GM12864 (cell line): ENCODE measurements around the gene KIF22.
A peak's percentile ranks its signal among the peaks of the same experiment; 100 is the strongest.

Experiments used
- DNase-seq: peaks from one replicate; pipeline ENCODE4 v3.0.0-alpha.2; 2011; ENCODE audit warnings: low read depth
- H3K4me3 ChIP-seq: 2 replicates; pipeline ENCODE4 v1.5.1; 2011; ENCODE audit warnings: mild to moderate bottlenecking, low read depth, low read length, control low read depth
- TF ChIP-seq, protein P1 (sequence below): IDR thresholded peaks from 2 replicates; pipeline ENCODE4 v1.5.1; 2011; ENCODE audit warnings: low read depth, mild to moderate bottlenecking, moderate library complexity, low read length, control low read depth, inconsistent platforms; ENCODE audit errors: missing control alignments

The KIF22 gene

DNA sequence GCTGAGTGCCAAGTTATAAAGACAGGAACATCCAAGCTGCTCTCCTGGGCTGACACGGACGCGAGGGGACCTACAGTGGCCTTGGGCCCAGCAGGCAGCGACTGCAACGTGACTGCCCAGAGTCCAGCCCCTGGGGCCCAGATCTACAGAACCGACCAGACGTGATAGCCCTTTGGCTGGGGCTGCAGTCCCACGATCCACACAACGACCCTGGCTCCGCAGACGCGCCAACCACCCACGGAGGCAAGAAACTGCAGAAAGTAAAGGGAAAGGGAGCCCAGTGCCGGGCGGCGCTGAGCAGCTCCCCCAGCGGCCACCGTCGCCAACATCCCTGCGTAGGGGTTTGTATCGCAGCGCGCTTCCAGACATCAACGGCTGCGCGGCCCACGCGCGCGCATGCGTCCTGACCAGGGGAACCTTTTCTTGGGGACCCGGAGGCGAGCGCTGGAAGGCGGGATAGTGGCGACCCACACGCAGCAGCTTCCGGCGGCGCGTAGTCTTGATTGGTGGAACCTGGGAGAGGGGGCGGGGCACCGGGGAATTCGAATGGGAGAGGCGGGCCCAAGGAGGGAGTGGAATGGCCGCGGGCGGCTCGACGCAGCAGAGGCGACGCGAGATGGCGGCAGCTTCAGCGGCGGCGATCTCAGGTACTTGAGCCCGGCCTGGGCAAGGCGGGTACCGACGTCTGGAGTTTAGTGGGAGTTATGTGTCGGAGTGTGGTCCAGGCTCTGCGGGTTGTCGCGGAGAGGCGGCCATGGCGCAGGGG is at the start of gene KIF22:
TSS of gene KIF22 (plus strand) at position 569 of the 766 bp plus-strand sequence. CDS start at position 578, 9 bp downstream.
- DNase-seq = peak; percentile 96
- H3K4me3 ChIP-seq = peak within 1 kb of the TSS; percentile 94
- TF ChIP-seq, protein P1, sequence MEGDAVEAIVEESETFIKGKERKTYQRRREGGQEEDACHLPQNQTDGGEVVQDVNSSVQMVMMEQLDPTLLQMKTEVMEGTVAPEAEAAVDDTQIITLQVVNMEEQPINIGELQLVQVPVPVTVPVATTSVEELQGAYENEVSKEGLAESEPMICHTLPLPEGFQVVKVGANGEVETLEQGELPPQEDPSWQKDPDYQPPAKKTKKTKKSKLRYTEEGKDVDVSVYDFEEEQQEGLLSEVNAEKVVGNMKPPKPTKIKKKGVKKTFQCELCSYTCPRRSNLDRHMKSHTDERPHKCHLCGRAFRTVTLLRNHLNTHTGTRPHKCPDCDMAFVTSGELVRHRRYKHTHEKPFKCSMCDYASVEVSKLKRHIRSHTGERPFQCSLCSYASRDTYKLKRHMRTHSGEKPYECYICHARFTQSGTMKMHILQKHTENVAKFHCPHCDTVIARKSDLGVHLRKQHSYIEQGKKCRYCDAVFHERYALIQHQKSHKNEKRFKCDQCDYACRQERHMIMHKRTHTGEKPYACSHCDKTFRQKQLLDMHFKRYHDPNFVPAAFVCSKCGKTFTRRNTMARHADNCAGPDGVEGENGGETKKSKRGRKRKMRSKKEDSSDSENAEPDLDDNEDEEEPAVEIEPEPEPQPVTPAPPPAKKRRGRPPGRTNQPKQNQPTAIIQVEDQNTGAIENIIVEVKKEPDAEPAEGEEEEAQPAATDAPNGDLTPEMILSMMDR = peak; percentile 77

DNA sequence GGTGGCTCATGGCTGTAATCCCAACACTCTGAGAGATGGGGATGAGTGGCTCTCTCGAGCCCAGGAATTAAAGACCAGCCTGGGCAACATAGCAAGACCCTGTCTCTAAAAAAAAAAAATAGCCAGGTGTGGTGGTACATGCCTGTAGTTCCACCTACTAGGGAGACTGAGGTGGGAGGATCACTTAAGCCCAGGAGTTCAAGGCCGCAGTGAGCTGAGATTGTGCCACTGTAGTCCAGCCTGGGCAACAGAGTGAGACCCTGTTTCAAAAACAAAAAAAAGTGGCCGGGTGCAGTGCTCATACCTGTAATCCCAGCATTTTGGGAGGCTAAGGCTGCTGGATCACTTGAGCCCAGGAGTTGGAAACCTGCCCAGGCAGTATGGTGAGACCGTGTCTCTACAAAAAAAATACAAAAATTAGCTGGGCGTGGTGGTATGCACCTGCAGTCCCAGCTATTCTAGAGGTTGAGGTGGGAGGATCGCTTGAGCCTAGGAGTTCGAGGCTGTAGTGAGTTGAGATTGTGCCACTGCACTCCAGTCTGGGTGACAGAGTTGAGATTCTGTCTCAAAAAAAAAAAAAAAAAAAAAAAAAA is 47.8 kb upstream of the KIF22 start:
- no peak for DNase-seq
- H3K4me3 ChIP-seq = no peak overlapping the region
- TF ChIP-seq, protein P1 = no peak

DNA sequence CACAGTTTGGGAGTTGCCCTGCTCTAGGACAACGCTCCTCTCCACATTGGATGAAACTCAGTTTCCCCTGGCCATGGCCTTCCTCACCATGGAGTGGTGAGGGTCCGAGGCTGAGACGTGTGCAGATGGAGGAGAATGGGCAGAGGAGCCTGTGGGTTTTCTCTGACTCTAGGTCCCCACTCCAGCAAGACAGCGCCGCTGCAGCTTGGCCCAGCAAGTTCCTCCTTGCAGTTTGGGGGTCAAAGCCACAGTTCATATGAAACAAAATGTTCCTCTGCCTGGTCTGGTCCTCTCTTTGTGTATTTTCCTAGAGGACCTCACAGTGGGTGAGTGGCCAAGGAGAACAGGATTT is 47.1 kb upstream of the KIF22 start:
- H3K4me3 ChIP-seq = no peak overlapping the region
- DNase-seq = no peak
- TF ChIP-seq, protein P1 = no peak

DNA sequence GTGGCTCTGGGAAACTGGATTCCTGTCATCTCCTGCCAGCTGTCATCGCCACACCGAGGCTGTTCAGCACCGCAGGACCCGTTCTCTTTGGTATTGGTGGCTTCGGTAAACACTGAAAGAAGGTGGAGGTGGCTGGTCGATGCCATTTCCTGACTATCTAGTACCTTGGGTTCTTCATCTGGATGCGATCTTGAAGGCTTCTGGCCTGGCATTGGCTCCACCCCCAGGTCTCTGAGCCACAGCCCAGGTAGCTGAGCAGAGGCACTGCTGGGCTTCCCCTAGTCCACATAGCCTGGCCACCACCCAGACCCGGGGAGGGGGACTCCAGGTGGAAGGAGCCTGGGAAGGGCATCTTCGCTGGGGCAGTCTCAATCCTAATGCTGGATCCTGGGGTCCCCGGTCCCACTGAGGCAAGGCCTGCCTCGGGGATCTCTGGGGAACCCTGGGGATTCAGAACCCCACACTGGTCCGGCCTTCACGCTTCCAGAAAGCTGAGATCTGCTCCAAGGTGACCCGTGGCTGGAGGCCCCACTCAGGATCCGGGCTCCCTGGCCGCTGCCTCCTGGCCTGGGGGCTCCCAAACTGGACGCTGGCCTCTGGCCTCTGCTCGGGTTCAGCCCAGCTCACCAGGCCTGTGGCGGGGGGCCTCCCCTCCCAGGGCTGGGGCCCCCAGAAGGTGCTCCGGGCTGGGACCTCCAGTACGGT is 46.6 kb upstream of the KIF22 start:
- TF ChIP-seq, protein P1 = no peak
- DNase-seq = no peak
- H3K4me3 ChIP-seq = no peak overlapping the region

DNA sequence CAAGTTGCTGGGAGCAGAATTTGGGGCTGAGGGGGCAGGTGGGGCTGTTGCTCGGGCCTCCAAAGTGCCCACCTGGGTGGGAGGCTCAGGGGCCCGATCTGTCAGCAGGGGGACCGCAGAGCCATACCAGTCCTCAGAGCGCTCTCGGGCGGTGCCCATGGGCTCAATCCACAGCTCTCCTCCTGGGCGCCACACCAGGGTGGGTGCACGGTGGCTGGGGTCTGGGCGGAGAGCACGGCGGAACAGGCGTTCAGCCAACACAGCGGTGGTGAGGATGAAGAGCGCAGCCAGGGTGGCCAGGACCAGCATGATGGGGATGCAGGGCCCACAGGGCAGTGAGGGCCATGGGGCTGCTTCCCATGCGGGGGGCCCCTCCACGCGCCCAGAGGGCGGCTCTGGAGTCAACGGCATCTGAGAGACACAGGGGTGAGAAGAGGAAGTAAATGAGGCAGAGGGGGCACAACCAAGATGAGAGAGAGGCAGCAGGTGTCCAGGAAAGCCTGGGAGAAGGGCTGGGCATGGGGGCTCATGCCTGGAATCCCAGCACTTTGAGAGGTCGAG is 45.9 kb upstream of the KIF22 start:
- TF ChIP-seq, protein P1 = no peak
- peak overlapping the region; percentile 54 for H3K4me3 ChIP-seq
- DNase-seq = no peak

DNA sequence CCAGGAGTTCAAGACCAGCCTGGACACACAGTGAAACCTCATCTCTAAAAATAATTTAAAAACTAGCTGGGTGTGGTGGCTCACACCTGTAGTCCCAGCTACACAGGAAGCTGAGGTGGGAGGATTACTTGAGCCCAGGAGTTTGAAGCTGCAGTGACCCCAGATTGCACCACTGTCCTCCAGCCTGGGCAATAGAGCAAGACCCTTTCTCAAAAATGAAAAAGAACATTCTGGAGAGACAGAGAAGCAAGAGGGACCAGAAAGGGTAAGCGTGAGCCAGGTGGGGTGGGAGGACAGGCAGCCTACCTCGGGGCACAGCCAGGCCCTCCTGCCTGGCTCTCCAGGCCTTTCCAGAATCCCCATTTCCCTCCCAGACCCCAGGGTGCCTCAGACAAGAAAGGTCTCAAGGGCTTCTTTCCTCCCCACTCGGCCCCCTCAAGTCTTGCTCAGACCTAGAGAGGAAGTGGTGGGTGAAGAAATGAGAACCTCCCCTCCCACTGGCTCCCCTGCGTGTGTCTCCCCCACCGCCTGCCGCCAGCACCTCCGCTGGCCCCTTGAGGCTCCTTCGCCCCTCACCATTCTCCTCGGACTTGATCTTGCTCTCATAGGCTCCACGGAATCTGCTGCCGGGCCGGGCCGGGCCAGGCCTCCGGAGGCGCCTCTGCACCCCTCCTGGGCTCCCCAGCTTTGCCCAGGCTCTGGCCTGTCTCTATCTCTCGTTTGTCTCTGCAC is 45.3 kb upstream of the KIF22 start:
- H3K4me3 ChIP-seq = peak overlapping the region; percentile 54
- TF ChIP-seq, protein P1 = no peak
- DNase-seq = no peak
